Coronary artery (tissue), 2 donors: Measurements from ENCODE around the gene RAPGEF4.

ENCODE experiments used
- DNase-seq: peaks from one replicate; pipeline ENCODE4 v3.0.0-alpha.2; 2017; ENCODE audit warnings: low spot score
- H3K27ac ChIP-seq, 2 donors: fragments of 200-600 bp; sonication (generic); one replicate each; pipeline ENCODE4 v1.5.1; 2016 to 2019
- H3K4me3 ChIP-seq: fragments of 200-600 bp; sonication (generic); 2 replicates; pipeline ENCODE4 v1.5.1; 2016; ENCODE audit warnings: mild to moderate bottlenecking, moderate library complexity
- CTCF ChIP-seq: fragments of 200-600 bp; sonication (generic); IDR thresholded peaks from one replicate; pipeline ENCODE4 v1.5.1; 2019; ENCODE audit warnings: antibody characterized with exemption

RAPGEF4 gene

DNA sequence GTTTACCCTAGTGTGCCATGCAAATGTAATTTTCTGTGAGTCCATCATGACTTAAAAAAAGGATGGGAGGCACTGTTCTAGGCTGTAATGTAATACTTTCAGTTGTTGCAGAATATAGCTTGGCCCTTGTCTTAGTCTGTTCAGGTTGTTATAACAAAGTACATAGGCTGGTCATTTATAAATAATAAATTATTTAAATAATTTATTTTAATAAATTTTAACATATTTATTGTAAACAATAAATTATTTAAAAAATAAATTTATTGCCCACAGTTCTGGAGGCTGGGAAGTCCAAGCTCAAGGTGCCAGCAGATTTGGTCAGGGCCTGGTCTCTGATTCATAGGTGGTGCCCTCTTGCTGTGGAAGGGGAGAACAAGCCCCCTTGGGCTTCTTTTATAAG lies 35.2 kb downstream of the RAPGEF4 start:
- Histone ChIP-seq H3K27ac (no peak overlapping the region), H3K4me3 (no peak overlapping the region)
- no peak for TF ChIP-seq CTCF
- DNase-seq, result no peak

DNA sequence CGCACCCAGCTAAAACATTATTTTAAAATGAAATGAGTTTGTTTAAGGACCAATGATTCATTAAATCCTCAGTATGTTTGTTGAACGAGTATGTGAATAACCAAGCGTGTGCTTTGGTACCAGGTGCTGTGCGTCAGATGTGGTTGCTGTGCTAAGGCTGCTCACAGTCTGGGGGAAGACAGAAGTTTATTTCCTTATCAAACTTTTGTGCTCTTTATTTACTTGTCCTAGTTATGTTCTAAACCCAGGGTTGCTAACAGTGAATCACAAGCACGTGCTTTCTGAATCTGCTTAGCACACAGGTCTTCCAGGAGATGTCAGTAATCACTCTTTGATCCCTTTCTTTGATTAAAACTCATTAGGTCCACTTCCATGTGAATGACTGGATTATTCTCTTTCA lies 37.0 kb downstream of the RAPGEF4 start:
- no peak for TF ChIP-seq CTCF
- no peak overlapping the region for H3K4me3 ChIP-seq
- no peak for DNase-seq
- H3K27ac ChIP-seq, result no peak overlapping the region

GRCh38 chr2:172774302-172774701 lies 38.7 kb downstream of the RAPGEF4 start:
- H3K4me3 ChIP-seq, result no peak overlapping the region
- DNase-seq, result no peak

DNA sequence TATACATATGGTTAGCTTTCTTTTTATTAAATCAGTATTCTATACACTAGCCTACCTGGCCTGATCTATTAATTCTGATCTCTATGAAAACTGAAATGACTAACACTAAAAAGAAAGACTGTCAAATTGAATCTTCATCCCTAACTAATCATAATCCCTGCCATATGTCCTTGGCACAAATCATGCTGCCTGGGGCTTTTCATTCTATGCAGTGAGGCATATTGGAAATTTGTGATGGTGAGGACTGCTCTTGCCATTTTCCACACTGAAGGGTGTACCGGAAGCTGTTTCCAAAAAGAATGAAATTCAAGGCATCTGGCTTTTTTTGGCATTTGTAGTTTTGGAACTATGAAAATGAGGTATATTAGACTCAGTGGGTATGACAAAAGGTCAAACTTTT lies 39.7 kb downstream of the RAPGEF4 start:
- no peak for DNase-seq
- no peak overlapping the region for H3K4me3 ChIP-seq
- no peak for TF ChIP-seq CTCF
- no peak overlapping the region for H3K27ac ChIP-seq

More at GRCh38 chr2:172774302-172774701, 38.7 kb downstream of the RAPGEF4 start:
- H3K27ac ChIP-seq, result no peak overlapping the region
- no peak for TF ChIP-seq CTCF

- TF ChIP-seq CTCF, result no peak
- no peak overlapping the region for H3K4me3 ChIP-seq
- no peak for DNase-seq
- no peak overlapping the region for H3K27ac ChIP-seq
Measured at GRCh38 chr2:172777431-172777830, 41.8 kb downstream of the RAPGEF4 start.

DNA sequence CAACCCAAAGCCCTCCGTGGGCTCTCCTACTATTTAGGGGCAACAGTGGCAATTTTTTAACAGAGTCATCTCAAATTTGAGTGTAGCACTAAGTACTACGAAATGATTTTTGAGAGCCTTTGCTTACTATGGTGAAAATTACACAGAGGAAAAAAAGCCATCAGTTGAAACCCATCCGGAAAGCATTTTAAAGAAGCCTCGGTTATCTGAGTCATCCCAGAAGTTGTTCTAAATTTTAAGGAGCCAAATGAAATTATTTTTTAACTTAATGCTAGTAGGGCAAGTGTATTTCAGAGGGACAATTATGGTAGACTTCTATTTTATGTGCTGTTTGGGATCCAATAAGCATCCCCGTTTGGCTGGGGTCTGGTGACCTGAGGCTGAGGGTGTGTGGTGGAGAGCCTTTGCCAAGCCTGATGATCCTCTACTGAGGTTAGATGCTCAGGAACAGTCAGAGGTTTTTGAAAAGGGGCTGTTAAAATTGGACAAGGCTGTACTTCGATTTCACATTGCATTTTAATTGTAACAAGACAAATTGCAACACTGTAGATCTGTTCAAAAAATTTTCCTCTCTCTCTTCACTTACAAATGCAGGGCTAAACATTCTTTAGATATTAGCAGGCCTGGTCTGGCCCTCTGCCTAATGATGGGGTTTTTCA lies 47.0 kb downstream of the RAPGEF4 start:
- DNase-seq, result no peak
- Histone ChIP-seq H3K27ac (no peak overlapping the region), H3K4me3 (no peak overlapping the region)
- TF ChIP-seq CTCF, result no peak

GRCh38 chr2:172783165-172783898 lies 47.7 kb downstream of the RAPGEF4 start:
- no peak for DNase-seq
- Histone ChIP-seq H3K4me3 (no peak overlapping the region), H3K27ac (no peak overlapping the region)
- no peak for TF ChIP-seq CTCF
